Measurements from ENCODE around the gene GLCE. TPM values are rescaled to one million over a fixed set of nuclear protein-coding genes. Genes with fewer than 3 reads are reported as not detected.
A peak's percentile ranks its signal among the peaks of the same experiment; 100 is the strongest.

GLCE gene
- total and polyA plus RNA-seq, 4 donors, result 7.0 to 15.0 (median 7.6) TPM

DNA sequence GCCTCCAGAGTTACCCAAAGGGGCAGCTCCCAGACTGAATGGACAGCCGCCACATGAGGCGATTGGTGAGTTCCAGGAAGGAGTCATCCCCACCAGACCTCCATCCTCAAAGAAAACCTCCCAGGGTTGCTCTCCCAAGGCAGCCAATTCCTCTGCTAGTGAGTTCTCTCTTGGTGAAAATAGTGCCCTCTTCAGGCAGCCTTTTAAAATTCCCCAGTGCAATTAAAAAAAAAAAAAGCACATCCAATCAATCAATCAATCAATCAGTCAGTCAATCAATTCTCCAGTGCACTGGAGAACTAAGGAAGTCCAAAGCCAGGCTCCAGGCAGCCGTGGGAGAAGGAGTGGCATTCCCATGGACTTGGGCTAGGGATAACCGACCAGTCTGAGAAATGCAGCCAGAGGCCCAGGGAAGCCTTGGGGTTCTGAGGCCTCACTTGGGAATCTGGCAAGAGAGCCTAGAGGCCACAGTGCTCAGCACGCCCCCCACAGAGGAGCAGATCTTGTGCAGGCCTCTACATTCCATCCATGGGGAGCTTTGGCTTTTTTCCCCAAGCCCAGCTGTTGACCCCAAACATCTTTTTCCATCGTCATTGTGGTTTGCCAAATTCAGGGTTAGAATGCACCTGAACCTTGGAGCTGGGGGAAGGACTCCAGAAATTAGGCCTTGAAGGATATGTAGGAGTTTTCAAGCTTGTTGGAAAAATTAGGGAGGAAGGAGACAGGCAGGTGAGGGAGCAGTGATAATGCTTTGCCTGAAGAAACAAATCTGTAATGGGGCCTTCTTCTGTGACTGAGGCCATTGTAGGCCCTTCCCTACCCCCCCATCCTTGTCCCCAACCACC lies 143.1 kb downstream of the GLCE start:
- Histone ChIP-seq H3K27me3 (ENCODE audit: control insufficient read depth in 1 of 2, insufficient read depth in 2 of 2, low read length in 1 of 2) (no peaks in the 10 kb centered on the region), H3K36me3 (ENCODE audit: control insufficient read depth in 1 of 2, insufficient read depth in 2 of 2, low read length in 1 of 2) (no peaks in the 10 kb centered on the region), H3K27ac (ENCODE audit: low read depth in 1 of 2, low read length in 2 of 2) (no peak overlapping the region), H3K9me3 (ENCODE audit: control insufficient read depth, low read length) (no peaks in the 10 kb centered on the region), H3K4me1 (ENCODE audit: control insufficient read depth in 1 of 2, insufficient read depth in 2 of 2, low read length in 2 of 2) (no peaks in the 10 kb centered on the region), H3K4me3 (ENCODE audit: low read length in 2 of 2) (no peak overlapping the region)
- WGBS, 2 donors, result 85 to 93% methylated on average over 6 of the region's 6 CpGs
- ATAC-seq (ENCODE audit: low FRiP score), result no peak
- peak; percentile 28 to 36 for DNase-seq
- intact Hi-C loops (cut with DNase I), result no loop called here

DNA sequence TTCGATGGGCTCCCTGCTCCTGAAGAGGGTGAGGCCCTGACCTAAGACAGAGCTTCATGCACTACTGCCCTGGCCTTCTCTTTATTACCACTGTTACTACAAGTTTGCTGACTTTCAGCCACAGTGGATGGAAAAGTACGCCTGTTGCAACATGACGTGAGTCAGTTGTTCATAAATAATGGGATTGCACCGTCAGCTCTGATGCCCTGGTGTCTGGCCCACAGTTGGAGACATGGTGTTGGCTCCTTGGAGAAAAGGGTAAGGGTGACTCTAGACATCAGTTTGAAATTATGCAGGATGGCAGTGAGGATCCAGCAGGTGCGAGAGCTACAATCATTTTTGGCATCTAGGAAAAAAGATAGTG lies 143.7 kb downstream of the GLCE start:
- no peaks in the 10 kb centered on the region for H3K9me3 ChIP-seq (ENCODE audit: control insufficient read depth, low read length)
- DNase-seq (peak; percentile 20 to 37), ATAC-seq (ENCODE audit: low FRiP score) (no peak)
- WGBS, 2 donors, result 72 to 92% methylated on average over 5 of the region's 5 CpGs
- intact Hi-C loops (cut with DNase I), result no loop called here
- no peak overlapping the region for H3K27ac ChIP-seq (ENCODE audit: low read depth in 1 of 2, low read length in 2 of 2)
- no peaks in the 10 kb centered on the region for H3K27me3 ChIP-seq (ENCODE audit: control insufficient read depth in 1 of 2, insufficient read depth in 2 of 2, low read length in 1 of 2)
- no peaks in the 10 kb centered on the region for H3K36me3 ChIP-seq (ENCODE audit: control insufficient read depth in 1 of 2, insufficient read depth in 2 of 2, low read length in 1 of 2)
- H3K4me1 ChIP-seq (ENCODE audit: control insufficient read depth in 1 of 2, insufficient read depth in 2 of 2, low read length in 2 of 2), result no peaks in the 10 kb centered on the region
- H3K4me3 ChIP-seq (ENCODE audit: low read length in 2 of 2), result no peak overlapping the region

DNA sequence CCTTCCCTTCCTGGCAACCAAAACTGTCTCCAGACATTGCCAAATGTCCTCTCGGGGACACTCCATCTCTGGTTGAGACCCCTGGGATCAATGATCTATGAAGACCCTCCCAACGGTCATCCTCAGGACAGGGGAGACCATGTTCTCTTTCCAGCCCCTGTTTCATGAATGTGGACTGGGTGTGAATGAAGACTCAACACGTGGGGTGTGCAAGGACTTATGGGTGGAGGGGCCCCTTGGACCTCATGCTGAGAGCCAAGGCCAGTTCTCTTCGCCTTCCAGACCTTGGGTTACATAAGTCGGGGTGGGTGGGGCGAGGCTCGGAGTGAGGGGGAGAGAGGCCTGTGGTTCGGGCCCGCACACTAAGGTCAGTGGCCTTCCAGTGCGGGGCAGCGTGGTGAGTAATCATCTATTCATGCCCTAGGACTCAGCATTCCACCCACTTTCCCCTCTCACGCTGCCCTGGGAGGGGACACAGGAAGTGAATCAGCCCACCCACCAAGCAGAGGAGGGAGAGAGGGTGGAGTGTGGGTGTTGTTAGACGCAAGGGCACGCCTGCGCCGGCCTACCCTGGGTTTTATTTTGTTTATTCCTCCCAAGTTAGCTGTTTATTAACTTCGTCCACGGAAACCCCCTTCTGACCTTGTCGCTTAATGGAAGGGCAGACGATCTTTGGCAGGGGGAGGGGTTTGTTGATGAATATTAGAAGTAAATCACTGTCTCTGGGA lies 144.9 kb downstream of the GLCE start:
- no peaks in the 10 kb centered on the region for H3K9me3 ChIP-seq (ENCODE audit: control insufficient read depth, low read length)
- DNase-seq (peak; percentile 55 to 76), ATAC-seq (ENCODE audit: low FRiP score) (peak; percentile 58)
- intact Hi-C loops (cut with DNase I), result no loop called here
- H3K36me3 ChIP-seq (ENCODE audit: control insufficient read depth in 1 of 2, insufficient read depth in 2 of 2, low read length in 1 of 2), result no peaks in the 10 kb centered on the region
- no peaks in the 10 kb centered on the region for H3K4me1 ChIP-seq (ENCODE audit: control insufficient read depth in 1 of 2, insufficient read depth in 2 of 2, low read length in 2 of 2)
- H3K27me3 ChIP-seq (ENCODE audit: control insufficient read depth in 1 of 2, insufficient read depth in 2 of 2, low read length in 1 of 2), result no peaks in the 10 kb centered on the region
- H3K4me3 ChIP-seq (ENCODE audit: low read length in 2 of 2), result no peak overlapping the region
- H3K27ac ChIP-seq (ENCODE audit: low read depth in 1 of 2, low read length in 2 of 2), result no peak overlapping the region
- WGBS, 2 donors, result 72 to 81% methylated on average over 20 of the region's 20 CpGs

DNA sequence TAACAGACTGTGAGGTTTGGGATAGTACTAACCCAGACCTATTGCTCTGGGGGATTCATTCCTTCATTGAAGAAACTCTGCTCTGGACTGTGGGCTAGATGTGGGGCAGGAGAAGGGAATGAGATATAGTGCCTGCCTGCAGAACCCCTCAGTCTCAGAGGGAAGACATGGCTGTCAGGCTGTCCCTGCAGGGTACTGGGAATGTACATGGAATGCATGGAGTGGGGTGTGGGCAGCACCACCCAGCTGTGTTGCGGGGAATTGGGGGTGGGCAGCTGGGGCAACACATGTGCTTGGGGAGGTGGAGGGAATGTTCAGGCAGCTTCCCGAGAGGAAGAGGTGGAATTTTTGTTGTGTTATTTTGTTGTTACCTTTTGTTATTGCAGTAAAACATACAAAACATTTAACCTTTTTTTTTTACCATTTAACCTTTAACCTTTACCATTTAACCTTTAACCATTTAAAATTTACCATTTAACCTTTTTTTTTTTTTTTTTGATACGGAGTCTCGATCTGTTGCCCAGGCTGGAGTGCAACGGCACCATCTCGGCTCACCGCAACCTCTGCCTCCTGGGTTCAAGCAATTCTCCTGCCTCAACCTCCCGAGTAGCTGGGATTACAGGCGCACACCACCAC lies 145.6 kb downstream of the GLCE start:
- Histone ChIP-seq H3K27ac (ENCODE audit: low read depth in 1 of 2, low read length in 2 of 2) (no peak overlapping the region), H3K27me3 (ENCODE audit: control insufficient read depth in 1 of 2, insufficient read depth in 2 of 2, low read length in 1 of 2) (no peaks in the 10 kb centered on the region), H3K4me1 (ENCODE audit: control insufficient read depth in 1 of 2, insufficient read depth in 2 of 2, low read length in 2 of 2) (no peaks in the 10 kb centered on the region), H3K9me3 (ENCODE audit: control insufficient read depth, low read length) (no peaks in the 10 kb centered on the region), H3K36me3 (ENCODE audit: control insufficient read depth in 1 of 2, insufficient read depth in 2 of 2, low read length in 1 of 2) (no peaks in the 10 kb centered on the region), H3K4me3 (ENCODE audit: low read length in 2 of 2) (no peak overlapping the region)
- DNase-seq, result peak; percentile 9 to 21
- ATAC-seq (ENCODE audit: low FRiP score), result no peak
- WGBS, 2 donors, result 84 to 88% methylated on average over 9 of the region's 9 CpGs
- intact Hi-C loops (cut with DNase I), result no loop called here

DNA sequence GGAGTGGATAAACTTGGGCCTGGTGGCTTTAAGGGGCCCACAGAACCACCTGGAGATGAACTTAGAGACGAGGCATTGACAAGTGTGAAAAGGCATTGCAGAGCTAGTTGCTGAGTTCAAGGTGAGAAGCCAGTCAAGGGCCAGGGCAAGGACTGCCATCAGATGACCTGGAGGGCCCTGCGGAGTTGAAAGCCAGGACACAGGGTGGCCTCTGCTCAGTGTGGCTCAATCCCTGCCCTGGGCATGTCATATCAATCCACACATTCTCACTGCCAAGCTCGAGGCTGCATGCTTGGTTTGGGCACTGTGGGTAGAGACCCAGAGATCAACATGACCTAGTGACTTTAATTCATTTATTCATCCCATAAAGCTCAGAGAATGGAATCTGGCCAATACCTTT lies 147.5 kb downstream of the GLCE start:
- H3K4me1 ChIP-seq (ENCODE audit: control insufficient read depth in 1 of 2, insufficient read depth in 2 of 2, low read length in 2 of 2), result no peaks in the 10 kb centered on the region
- ATAC-seq (ENCODE audit: low FRiP score) (no peak), DNase-seq (peak in 1 of 2 donors; percentile 42)
- H3K9me3 ChIP-seq (ENCODE audit: control insufficient read depth, low read length), result no peaks in the 10 kb centered on the region
- no peak overlapping the region for H3K4me3 ChIP-seq (ENCODE audit: low read length in 2 of 2)
- no peak overlapping the region for H3K27ac ChIP-seq (ENCODE audit: low read depth in 1 of 2, low read length in 2 of 2)
- intact Hi-C loops (cut with DNase I), result no loop called here
- no peaks in the 10 kb centered on the region for H3K27me3 ChIP-seq (ENCODE audit: control insufficient read depth in 1 of 2, insufficient read depth in 2 of 2, low read length in 1 of 2)
- 67 to 85% methylated on average over 3 of the region's 3 CpGs for WGBS, 2 donors
- no peaks in the 10 kb centered on the region for H3K36me3 ChIP-seq (ENCODE audit: control insufficient read depth in 1 of 2, insufficient read depth in 2 of 2, low read length in 1 of 2)

DNA sequence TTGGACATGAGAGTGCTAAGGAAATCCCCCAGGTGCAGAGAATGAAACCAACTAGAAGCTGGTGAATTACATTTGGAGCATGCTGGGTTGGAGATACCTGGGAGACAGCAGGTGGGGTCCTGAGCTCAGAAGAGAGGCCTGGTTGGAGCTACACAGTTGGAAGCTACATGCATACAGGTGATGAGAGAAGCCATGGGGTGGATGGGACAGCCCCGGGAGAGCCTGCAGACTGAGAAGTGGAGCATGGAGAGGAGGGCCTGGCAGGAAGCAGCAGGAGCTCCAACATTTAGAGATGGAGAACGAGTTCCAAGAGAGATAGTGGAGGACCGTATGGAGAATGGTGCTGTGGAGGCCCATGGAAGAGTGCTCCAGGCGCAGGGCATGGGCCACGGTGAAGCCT lies 148.5 kb downstream of the GLCE start:
- H3K9me3 ChIP-seq (ENCODE audit: control insufficient read depth, low read length), result no peaks in the 10 kb centered on the region
- H3K27ac ChIP-seq (ENCODE audit: low read depth in 1 of 2, low read length in 2 of 2), result no peak overlapping the region
- ATAC-seq (ENCODE audit: low FRiP score) (no peak), DNase-seq (peak in 1 of 2 donors; percentile 27)
- no peaks in the 10 kb centered on the region for H3K27me3 ChIP-seq (ENCODE audit: control insufficient read depth in 1 of 2, insufficient read depth in 2 of 2, low read length in 1 of 2)
- no peaks in the 10 kb centered on the region for H3K4me1 ChIP-seq (ENCODE audit: control insufficient read depth in 1 of 2, insufficient read depth in 2 of 2, low read length in 2 of 2)
- intact Hi-C loops (cut with DNase I), result no loop called here
- no peaks in the 10 kb centered on the region for H3K36me3 ChIP-seq (ENCODE audit: control insufficient read depth in 1 of 2, insufficient read depth in 2 of 2, low read length in 1 of 2)
- no peak overlapping the region for H3K4me3 ChIP-seq (ENCODE audit: low read length in 2 of 2)
- WGBS, 2 donors, result 85 to 91% methylated on average over 5 of the region's 5 CpGs

DNA sequence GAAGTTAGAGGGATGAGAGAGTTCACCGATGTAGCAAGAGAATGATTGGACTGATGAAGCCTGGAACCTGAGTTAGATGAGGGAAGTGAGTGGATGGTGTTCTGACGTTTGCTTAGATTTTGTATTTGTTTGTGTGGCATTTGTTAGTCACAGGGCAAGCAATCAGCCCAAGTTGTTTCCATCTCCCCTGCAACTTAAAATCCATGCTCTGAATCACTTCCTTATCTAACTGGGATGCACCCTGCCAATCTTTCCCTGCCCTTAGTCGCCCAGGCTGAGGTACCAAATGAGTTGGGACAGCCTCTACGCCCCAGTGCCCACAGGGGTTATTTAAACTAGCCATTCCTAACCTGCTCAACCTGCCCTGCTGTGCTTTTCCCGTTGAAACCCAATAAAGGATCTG lies 150.9 kb downstream of the GLCE start:
- Histone ChIP-seq H3K4me1 (ENCODE audit: control insufficient read depth in 1 of 2, insufficient read depth in 2 of 2, low read length in 2 of 2) (no peaks in the 10 kb centered on the region), H3K4me3 (ENCODE audit: low read length in 2 of 2) (no peak overlapping the region), H3K27ac (ENCODE audit: low read depth in 1 of 2, low read length in 2 of 2) (no peak overlapping the region), H3K27me3 (ENCODE audit: control insufficient read depth in 1 of 2, insufficient read depth in 2 of 2, low read length in 1 of 2) (no peaks in the 10 kb centered on the region), H3K9me3 (ENCODE audit: control insufficient read depth, low read length) (no peaks in the 10 kb centered on the region), H3K36me3 (ENCODE audit: control insufficient read depth in 1 of 2, insufficient read depth in 2 of 2, low read length in 1 of 2) (no peaks in the 10 kb centered on the region)
- 68 to 78% methylated on average over 5 of the region's 5 CpGs for WGBS, 2 donors
- intact Hi-C loops (cut with DNase I), result no loop called here
- ATAC-seq (ENCODE audit: low FRiP score) (no peak), DNase-seq (peak in 1 of 2 donors; percentile 36)

DNA sequence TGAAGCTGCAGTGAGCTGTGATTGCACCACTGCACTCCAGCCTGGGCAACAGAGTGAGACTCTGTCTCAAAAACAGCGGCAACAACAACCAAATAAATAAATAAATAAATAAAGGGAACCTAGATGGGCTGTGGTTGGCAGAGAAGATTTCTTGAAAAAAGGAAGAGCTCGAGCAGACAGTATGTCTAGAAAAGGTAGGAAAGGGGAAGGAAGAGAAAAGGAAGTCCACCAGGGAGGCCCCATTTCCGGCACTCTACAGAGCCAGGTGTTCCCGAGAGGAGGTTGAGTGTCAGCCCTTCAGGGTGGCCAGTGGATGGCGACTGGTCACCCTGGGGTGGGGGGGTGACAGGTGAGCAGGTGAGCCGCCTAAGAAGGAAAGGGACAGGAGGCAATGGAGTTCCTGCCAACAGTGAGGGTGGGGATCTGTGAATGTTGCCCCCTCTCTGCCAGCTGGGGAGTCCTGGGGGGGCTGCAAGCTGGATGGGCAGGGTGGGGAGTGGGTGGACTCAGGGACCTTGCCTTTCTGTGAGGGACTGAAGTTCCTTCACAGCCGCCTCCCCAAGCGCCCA lies 153.1 kb downstream of the GLCE start:
- ATAC-seq (ENCODE audit: low FRiP score) (no peak), DNase-seq (peak in 1 of 2 donors; percentile 45)
- Histone ChIP-seq H3K4me3 (ENCODE audit: low read length in 2 of 2) (no peak overlapping the region), H3K9me3 (ENCODE audit: control insufficient read depth, low read length) (no peaks in the 10 kb centered on the region), H3K27me3 (ENCODE audit: control insufficient read depth in 1 of 2, insufficient read depth in 2 of 2, low read length in 1 of 2) (no peaks in the 10 kb centered on the region), H3K27ac (ENCODE audit: low read depth in 1 of 2, low read length in 2 of 2) (no peak overlapping the region), H3K36me3 (ENCODE audit: control insufficient read depth in 1 of 2, insufficient read depth in 2 of 2, low read length in 1 of 2) (no peaks in the 10 kb centered on the region), H3K4me1 (ENCODE audit: control insufficient read depth in 1 of 2, insufficient read depth in 2 of 2, low read length in 2 of 2) (no peaks in the 10 kb centered on the region)
- WGBS, 2 donors, result 85 to 90% methylated on average over 8 of the region's 8 CpGs
- intact Hi-C loops (cut with DNase I), result no loop called here
